Spleen (tissue), 11 donors: ENCODE data around the gene KCNJ5. TPM values are rescaled to one million over a fixed set of nuclear protein-coding genes. Genes with fewer than 3 reads are reported as not detected.

ENCODE experiments used
- DNase-seq: peaks from one replicate; pipeline ENCODE4 v3.0.0-alpha.2; 2020
- H3K27ac ChIP-seq, 8 donors: fragments of 200-600 bp; sonication (generic) in 7 of 8; 1 replicate in 4 of 8; 2 replicates in 4 of 8; pipeline versions ENCODE4 v1.5.0 to v1.8.0; 2016 to 2021; ENCODE audit warnings: inconsistent platforms in 4 of 8, mild to moderate bottlenecking in 4 of 8, moderate library complexity in 1 of 8
- H3K27me3 ChIP-seq, 7 donors: fragments of 200-600 bp; sonication (generic) in 6 of 7; replicated peaks in 1 of 7; 1 replicate in 4 of 7; 2 replicates in 3 of 7; pipeline versions ENCODE4 v1.5.0 to v1.8.0; 2016 to 2021; ENCODE audit warnings: inconsistent platforms in 3 of 7, mild to moderate bottlenecking in 1 of 7
- H3K36me3 ChIP-seq, 6 donors: fragments of 200-600 bp; sonication (generic) in 5 of 6; 1 replicate in 4 of 6; 2 replicates in 2 of 6; pipeline versions ENCODE4 v1.5.0 to v1.8.0; 2016 to 2021; ENCODE audit warnings: inconsistent platforms in 2 of 6
- H3K4me1 ChIP-seq, 6 donors: fragments of 200-600 bp; sonication (generic) in 5 of 6; 1 replicate in 3 of 6; 2 replicates in 3 of 6; pipeline versions ENCODE4 v1.5.0 to v1.8.0; 2016 to 2021; ENCODE audit warnings: inconsistent platforms in 3 of 6
- H3K4me3 ChIP-seq, 8 donors: fragments of 200-600 bp; sonication (generic) in 7 of 8; 1 replicate in 4 of 8; 2 replicates in 4 of 8; pipeline versions ENCODE4 v1.5.0 to v1.8.0; 2016 to 2021; ENCODE audit warnings: inconsistent platforms in 4 of 8, mild to moderate bottlenecking in 4 of 8, moderate library complexity in 2 of 8
- H3K9me3 ChIP-seq, 8 donors: fragments of 200-600 bp; sonication (generic) in 7 of 8; 1 replicate in 4 of 8; 2 replicates in 4 of 8; pipeline versions ENCODE4 v1.5.0 to v1.8.0; 2016 to 2021; ENCODE audit warnings: inconsistent platforms in 4 of 8
- POLR2A ChIP-seq, 3 donors: fragments of 450-650 bp; IDR thresholded peaks; one replicate each; pipeline ENCODE4 v1.5.1; 2017; ENCODE audit warnings: antibody characterized with exemption in 3 of 3, mild to moderate bottlenecking in 1 of 3
- POLR2AphosphoS5 ChIP-seq, 3 donors: sonication (generic); formaldehyde crosslinking; IDR thresholded peaks; one replicate each; pipeline ENCODE4 v1.5.1; 2017; ENCODE audit warnings: antibody characterized with exemption in 3 of 3
- WGBS, 5 donors: extraction: QIAGEN DNeasy Blood & Tissue Kit in 3 of 5; methylation state at CpG; one replicate each; pipeline versions ENCODE4 v1.1.5 to v1.1.7; 2013 to 2018; 5-methylcytosine and 5-hydroxymethylcytosine counted together
- intact Hi-C: fragments of 100-400 bp; cut with DNase I; formaldehyde crosslinking; loops from one replicate; pipeline ENCODE4 v1.15.0; 2023; ENCODE audit warnings: low total_unique reads
- polyA plus RNA-seq, 3 donors: library from polyadenylated mRNA; stranded (reverse); fragments of 200-250 nt; gene quantifications; one replicate each; pipeline ENCODE4 v1.2.1, GENCODE V29; 2013
- total RNA-seq, 7 donors: library from RNA; depleted of rRNA in 3 of 7; stranded (reverse); fragments of >200 nt in 3 of 7; fragmentation: NEBNext Ultra II Directional in 4 of 7; extraction: Animal tissue kit (Norgen Biotek cat#: 25700) in 4 of 7; gene quantifications; one replicate each; pipeline versions ENCODE4 v1.1.0 to v1.2.1, GENCODE V29; 2016 to 2021
- TF ChIP-seq, protein P1 (sequence below), 11 experiments: fragments of 200-600 bp in 7 of 11; fragments of 450-650 bp in 4 of 11; sonication (generic) in 4 of 11; IDR thresholded peaks in 8 of 11; conservative IDR thresholded peaks in 3 of 11; 1 replicate in 7 of 11; 2 replicates in 4 of 11; pipeline versions ENCODE4 v1.4.0 to v1.8.0; 2016 to 2021; ENCODE audit warnings: antibody characterized with exemption in 11 of 11, inconsistent platforms in 4 of 11, mild to moderate bottlenecking in 1 of 11
- donor health status: healthy with polysubstance abuse.
- donor health status: DM: no; HTN: no; CAD: no; lungs with moderate emphysema.
- donor health status: DM: no; HTN: no; CAD: no.
- donor health status: Bipolar disorder and iron deficiency.
- donor health status: healthy.
- donor health status: DM: no; HTN: no; CAD: no.
- donor health status: DM: yes; HTN: yes; CAD: no.

KCNJ5 gene
- total and polyA plus RNA-seq, 10 donors, result 0.42 to 45.4 (median 12.0) TPM

DNA sequence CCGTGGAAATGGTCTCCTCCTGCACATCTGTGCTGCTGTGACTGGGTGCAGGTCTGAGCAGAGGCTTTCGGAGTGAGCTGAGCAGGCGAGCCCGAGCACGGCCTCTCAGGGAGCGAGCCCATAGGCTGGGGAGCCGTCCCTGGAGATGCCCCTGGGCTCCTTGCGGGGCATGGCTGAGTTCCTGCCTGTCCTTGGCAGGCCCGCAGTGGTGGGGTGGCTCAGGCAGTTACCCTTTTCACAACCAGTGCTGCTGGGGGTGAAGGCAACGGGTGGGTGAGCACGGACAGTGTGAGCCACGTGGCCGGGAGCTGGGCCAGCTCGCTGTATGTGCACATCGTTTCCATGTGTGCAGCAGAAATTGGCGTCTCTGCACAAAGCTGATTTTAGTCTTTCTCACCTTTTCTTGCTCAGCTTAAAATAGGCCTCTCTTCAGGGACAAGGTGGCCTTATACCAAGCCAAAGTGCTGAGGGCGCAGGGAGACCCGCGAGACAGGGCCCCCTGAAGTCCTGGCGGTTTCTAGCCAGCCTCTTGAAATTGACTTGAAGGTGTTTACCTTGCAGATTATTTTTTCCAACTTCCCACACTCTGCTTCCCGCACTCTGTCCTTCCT, 51.8 kb downstream of the KCNJ5 start, which contains the start of gene TP53AIP1:
TSS of gene TP53AIP1 (minus strand) at position 55 of the 611 bp plus-strand sequence. CDS start 5,053 bp downstream, outside the sequence.
- 79 to 97% (median 92%) methylated on average over 15 to 21 of the region's 21 CpGs for WGBS, 5 donors
- Histone ChIP-seq H3K4me1 (peaks cover 0 to 8% (median 0%) of the 10 kb centered on the region in 6 donors), H3K27me3 (peaks cover 0 to 15% (median 0%) of the 10 kb centered on the region in 7 donors), H3K4me3 (no peak within 1 kb of the TSS), H3K9me3 (no peaks in the 10 kb centered on the region), H3K36me3 (no peaks in the 10 kb centered on the region), H3K27ac (no peak within 1 kb of the TSS)
- DNase-seq, result no peak
- TF ChIP-seq POLR2A (IDR thresholded peaks at IDR 0.05) (no peak), POLR2AphosphoS5 (IDR thresholded peaks at IDR 0.05) (no peak)
- TF ChIP-seq, protein P1, sequence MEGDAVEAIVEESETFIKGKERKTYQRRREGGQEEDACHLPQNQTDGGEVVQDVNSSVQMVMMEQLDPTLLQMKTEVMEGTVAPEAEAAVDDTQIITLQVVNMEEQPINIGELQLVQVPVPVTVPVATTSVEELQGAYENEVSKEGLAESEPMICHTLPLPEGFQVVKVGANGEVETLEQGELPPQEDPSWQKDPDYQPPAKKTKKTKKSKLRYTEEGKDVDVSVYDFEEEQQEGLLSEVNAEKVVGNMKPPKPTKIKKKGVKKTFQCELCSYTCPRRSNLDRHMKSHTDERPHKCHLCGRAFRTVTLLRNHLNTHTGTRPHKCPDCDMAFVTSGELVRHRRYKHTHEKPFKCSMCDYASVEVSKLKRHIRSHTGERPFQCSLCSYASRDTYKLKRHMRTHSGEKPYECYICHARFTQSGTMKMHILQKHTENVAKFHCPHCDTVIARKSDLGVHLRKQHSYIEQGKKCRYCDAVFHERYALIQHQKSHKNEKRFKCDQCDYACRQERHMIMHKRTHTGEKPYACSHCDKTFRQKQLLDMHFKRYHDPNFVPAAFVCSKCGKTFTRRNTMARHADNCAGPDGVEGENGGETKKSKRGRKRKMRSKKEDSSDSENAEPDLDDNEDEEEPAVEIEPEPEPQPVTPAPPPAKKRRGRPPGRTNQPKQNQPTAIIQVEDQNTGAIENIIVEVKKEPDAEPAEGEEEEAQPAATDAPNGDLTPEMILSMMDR (IDR thresholded peaks at IDR 0.05 in 8 of 11, conservative IDR thresholded peaks at IDR 0.05 in 3 of 11), result no peak
- intact Hi-C loops, result no loop called here

DNA sequence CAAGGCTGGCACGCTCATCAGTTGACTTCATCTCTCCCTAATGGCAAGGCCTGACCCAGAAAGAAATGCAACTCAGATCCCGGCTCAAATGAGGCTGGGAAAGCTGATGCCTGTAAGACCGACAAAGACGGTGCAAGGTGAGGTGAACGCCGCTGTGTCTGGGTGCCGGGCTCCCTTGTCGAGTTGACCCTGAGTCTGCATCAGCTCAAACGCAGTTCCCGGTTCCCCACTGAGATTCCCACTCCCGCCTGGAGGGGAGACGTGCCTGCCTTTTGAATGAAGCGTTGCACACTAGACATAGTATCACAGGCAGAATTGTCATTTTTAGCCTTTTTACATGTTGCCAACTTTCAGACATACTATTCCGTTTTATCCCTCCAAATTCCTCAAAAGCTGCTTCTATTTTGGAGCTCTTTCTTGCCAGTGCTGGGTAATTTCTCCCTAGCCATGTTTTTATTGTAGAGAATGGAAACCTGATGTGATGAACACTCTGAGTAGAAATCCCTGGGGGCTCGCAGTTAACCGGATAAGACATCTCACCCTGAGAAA, 52.3 kb downstream of the KCNJ5 start:
- no peak for TF ChIP-seq POLR2AphosphoS5 (IDR thresholded peaks at IDR 0.05)
- TF ChIP-seq, protein P1 (IDR thresholded peaks at IDR 0.05 in 8 of 11, conservative IDR thresholded peaks at IDR 0.05 in 3 of 11), result no peak
- no peak for TF ChIP-seq POLR2A (IDR thresholded peaks at IDR 0.05)
- 86 to 95% (median 91%) methylated on average over 12 to 16 of the region's 16 CpGs for WGBS, 5 donors
- DNase-seq, result no peak
- no peak overlapping the region for H3K4me3 ChIP-seq
- no peak overlapping the region for H3K27ac ChIP-seq
- no peaks in the 10 kb centered on the region for H3K9me3 ChIP-seq
- no peaks in the 10 kb centered on the region for H3K36me3 ChIP-seq
- intact Hi-C loops, result no loop called here
- peaks cover 0 to 15% (median 0%) of the 10 kb centered on the region in 7 donors for H3K27me3 ChIP-seq
- peaks cover 0 to 8% (median 0%) of the 10 kb centered on the region in 6 donors for H3K4me1 ChIP-seq

DNA sequence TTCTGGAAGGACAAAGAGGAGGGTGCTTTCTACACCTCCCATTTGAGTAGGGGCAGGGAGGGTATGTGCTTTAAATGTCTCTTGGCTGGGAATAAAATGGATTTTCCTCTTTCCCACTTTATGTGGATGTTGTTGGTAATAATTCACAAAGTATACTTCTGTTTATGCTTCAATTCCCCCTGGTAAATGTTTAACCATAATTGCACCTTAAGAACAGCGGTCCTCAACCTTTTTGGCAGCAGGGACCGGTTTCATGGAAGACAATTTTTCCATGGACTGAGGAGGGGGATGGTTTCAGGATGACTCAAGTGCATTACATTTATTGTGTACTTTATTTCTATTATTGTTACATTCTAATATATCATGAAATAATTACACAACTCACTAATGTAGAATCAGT, 55.5 kb downstream of the KCNJ5 start:
- no peak for DNase-seq
- Histone ChIP-seq H3K9me3 (no peaks in the 10 kb centered on the region), H3K36me3 (no peaks in the 10 kb centered on the region), H3K4me1 (no peaks in the 10 kb centered on the region), H3K27me3 (peaks cover 0 to 15% (median 0%) of the 10 kb centered on the region in 7 donors), H3K27ac (no peak overlapping the region), H3K4me3 (no peak overlapping the region)
- intact Hi-C loops, result no loop called here
- WGBS, 5 donors, result 92 to 100% (median 96%) methylated on average over 2 of the region's 2 CpGs
- TF ChIP-seq POLR2AphosphoS5 (IDR thresholded peaks at IDR 0.05) (no peak), POLR2A (IDR thresholded peaks at IDR 0.05) (no peak)
- TF ChIP-seq, protein P1 (IDR thresholded peaks at IDR 0.05 in 8 of 11, conservative IDR thresholded peaks at IDR 0.05 in 3 of 11), result no peak

DNA sequence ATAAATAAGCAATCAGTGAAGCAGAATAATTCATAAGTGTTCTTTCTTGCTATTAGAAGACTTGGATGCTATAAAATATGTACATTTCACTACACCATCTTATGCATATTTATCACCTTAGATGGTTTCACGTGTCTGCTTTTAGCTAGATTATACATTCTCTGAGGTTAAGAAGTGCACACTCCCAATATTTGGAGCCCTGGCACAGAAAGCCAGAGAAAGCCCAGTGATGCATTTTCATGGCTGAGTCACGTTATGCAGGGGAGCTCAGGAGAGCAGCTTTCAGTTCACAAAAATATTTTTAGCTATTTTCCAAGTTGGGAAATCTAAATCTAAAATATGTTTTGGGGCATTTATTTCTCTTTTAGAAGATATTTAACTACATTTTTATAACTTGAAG, 56.6 kb downstream of the KCNJ5 start:
- no peaks in the 10 kb centered on the region for H3K4me1 ChIP-seq
- DNase-seq, result no peak
- peaks cover 0 to 7% (median 0%) of the 10 kb centered on the region in 7 donors for H3K27me3 ChIP-seq
- no peaks in the 10 kb centered on the region for H3K36me3 ChIP-seq
- no peak for TF ChIP-seq POLR2AphosphoS5 (IDR thresholded peaks at IDR 0.05)
- TF ChIP-seq POLR2A (IDR thresholded peaks at IDR 0.05), result no peak
- WGBS, 5 donors, result 78 to 86% (median 81%) methylated on average over 2 of the region's 2 CpGs
- H3K4me3 ChIP-seq, result no peak overlapping the region
- H3K9me3 ChIP-seq, result no peaks in the 10 kb centered on the region
- intact Hi-C loops, result no loop called here
- H3K27ac ChIP-seq, result no peak overlapping the region
